Stimulated activated naive CD8-positive, alpha-beta T cell treated with anti-CD3 and anti-CD28 coated beads, Interleukin-15, amount 100 ng/mL, for 72 hours (primary cell): ENCODE data around the gene LCLAT1.

Experiments
- ATAC-seq: fragments of 150-1000 bp; cut with Tn5 transposase; 2 replicates; pipeline ENCODE4 v1.10.0; 2021; ENCODE audit warnings: mild to moderate bottlenecking, moderate library complexity
- DNase-seq, 2 donors: peaks; one replicate each; pipeline ENCODE4 v3.0.0; 2021 to 2022
- H3K27ac Mint-ChIP-seq, 2 donors: one replicate each; pipeline ENCODE4 v1.8.0; 2022; ENCODE audit warnings: mild to moderate bottlenecking in 2 of 2, mixed read lengths in 2 of 2, moderate library complexity in 2 of 2
- H3K27me3 Mint-ChIP-seq: one replicate; pipeline ENCODE4 v1.8.0; 2022; ENCODE audit warnings: mixed read lengths
- H3K4me1 Mint-ChIP-seq: one replicate; pipeline ENCODE4 v1.8.0; 2022; ENCODE audit warnings: mild to moderate bottlenecking, mixed read lengths
- H3K4me3 Mint-ChIP-seq, 2 donors: one replicate each; pipeline ENCODE4 v1.8.0; 2022; ENCODE audit warnings: mild to moderate bottlenecking in 2 of 2, mixed read lengths in 2 of 2, moderate library complexity in 1 of 2
- H3K9me3 Mint-ChIP-seq, 2 donors: one replicate each; pipeline ENCODE4 v1.8.0; 2022; ENCODE audit warnings: mixed read lengths in 2 of 2

The LCLAT1 gene

DNA sequence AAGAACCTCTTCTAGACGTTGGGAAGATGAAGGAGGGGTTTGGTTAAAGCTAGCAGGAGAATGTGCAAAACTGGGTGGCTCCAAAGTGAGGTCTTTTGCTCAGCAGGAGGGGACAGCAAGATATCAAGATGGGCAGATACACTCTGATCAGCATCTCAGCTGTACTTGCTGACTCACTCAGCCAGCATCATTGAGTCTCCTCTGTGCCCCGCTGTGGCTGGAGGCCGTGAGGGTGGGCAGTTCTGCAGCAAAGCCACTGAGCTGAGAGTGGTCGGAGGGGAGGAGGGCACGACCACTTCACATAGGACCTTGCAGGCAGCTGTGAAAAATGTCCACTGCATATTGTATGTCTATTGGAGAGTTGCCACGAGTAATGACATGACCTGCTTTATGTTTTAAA lies 208.2 kb downstream of the LCLAT1 start:
- Mint-ChIP-seq H3K4me1 (no peaks in the 10 kb centered on the region), H3K27ac (peak overlapping the region in 1 of 2 donors; percentile 5), H3K27me3 (no peaks in the 10 kb centered on the region), H3K4me3 (no peak overlapping the region), H3K9me3 (no peaks in the 10 kb centered on the region)
- no peak for DNase-seq
- ATAC-seq: no peak

DNA sequence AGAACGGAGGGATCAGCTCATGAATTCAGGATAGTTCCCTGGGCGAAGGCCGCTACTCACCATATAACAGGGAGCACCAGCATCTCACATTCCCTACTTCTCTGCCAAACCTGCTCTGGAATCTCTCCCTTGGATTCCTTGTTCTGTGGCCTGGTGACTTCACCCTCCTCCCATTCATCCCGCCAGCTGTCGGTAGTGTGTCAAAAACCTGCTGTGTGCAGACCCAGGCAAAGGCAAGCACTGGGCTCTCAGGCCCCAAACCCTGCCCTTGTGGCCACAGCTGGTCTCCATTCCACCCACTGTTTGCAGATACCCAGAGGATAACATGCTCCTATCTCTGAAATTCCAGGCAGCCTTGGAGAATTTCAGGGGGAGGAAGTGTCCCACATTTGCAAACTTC lies 208.6 kb downstream of the LCLAT1 start:
- Mint-ChIP-seq H3K9me3 (no peaks in the 10 kb centered on the region), H3K4me3 (no peak overlapping the region), H3K27ac (no peak overlapping the region), H3K4me1 (no peaks in the 10 kb centered on the region), H3K27me3 (no peaks in the 10 kb centered on the region)
- ATAC-seq: no peak
- DNase-seq: no peak

- DNase-seq (no peak), ATAC-seq (no peak)
- H3K4me3 Mint-ChIP-seq: no peak overlapping the region
- no peaks in the 10 kb centered on the region for H3K9me3 Mint-ChIP-seq
- no peaks in the 10 kb centered on the region for H3K4me1 Mint-ChIP-seq
- H3K27me3 Mint-ChIP-seq: no peaks in the 10 kb centered on the region
- H3K27ac Mint-ChIP-seq: no peak overlapping the region
Observed at GRCh38 chr2:30656079-30656478, 209.0 kb downstream of the LCLAT1 start.

- no peak overlapping the region for H3K4me3 Mint-ChIP-seq
- H3K27me3 Mint-ChIP-seq: no peaks in the 10 kb centered on the region
- no peaks in the 10 kb centered on the region for H3K9me3 Mint-ChIP-seq
- H3K27ac Mint-ChIP-seq: no peak overlapping the region
- ATAC-seq (no peak), DNase-seq (no peak)
- H3K4me1 Mint-ChIP-seq: no peaks in the 10 kb centered on the region
Observed at GRCh38 chr2:30661173-30662107, 214.4 kb downstream of the LCLAT1 start.

DNA sequence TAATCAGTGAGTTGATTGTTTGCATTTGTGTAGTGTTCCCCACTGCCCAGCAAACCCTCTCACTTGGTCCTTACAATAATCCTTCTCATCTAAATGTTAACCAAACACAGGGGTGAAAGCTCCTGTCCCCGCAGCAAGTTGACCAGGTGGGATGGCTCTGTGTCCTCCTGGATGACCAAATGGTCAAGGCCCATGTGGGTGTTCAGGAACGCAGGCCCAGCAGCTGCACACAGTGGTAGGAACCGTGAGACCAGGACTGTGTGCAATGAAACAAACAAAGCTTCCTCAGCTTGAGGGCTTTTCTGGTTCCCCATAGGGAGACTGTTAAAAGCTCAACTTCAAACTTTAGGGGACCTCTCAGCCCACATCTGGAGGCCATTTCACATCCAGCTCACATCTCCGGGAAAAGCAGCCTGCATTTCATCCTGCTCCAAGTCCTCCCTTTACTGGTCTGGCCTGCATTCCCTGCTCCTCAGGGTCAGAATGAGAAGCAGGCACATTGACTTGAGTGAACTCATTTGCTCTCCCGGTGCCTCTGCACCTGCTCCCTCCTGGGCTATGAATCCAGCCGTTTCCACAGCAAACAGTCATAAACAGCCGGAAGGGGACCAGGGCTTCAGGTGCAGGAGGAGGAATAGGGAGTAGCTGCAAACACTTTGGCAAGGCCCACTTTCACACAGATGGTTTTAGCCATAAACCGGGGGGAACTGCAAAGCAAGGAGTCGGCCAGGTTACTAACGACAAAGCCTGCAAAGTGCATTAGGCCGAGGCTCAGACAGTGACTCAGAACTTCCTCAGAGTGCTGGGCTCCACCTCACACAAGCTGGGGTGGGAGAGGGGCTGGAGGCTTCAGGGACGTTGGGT lies 215.5 kb downstream of the LCLAT1 start:
- H3K27me3 Mint-ChIP-seq: no peaks in the 10 kb centered on the region
- no peaks in the 10 kb centered on the region for H3K4me1 Mint-ChIP-seq
- H3K27ac Mint-ChIP-seq: no peak overlapping the region
- no peak for DNase-seq
- peaks cover 0 to 2% of the 10 kb centered on the region in 2 donors for H3K9me3 Mint-ChIP-seq
- H3K4me3 Mint-ChIP-seq: no peak overlapping the region
- no peak for ATAC-seq

GRCh38 chr2:30663321-30663720 lies 216.3 kb downstream of the LCLAT1 start:
- Mint-ChIP-seq H3K27me3 (no peaks in the 10 kb centered on the region), H3K4me3 (no peak overlapping the region), H3K9me3 (peaks cover 0 to 10% of the 10 kb centered on the region in 2 donors), H3K27ac (no peak overlapping the region), H3K4me1 (no peaks in the 10 kb centered on the region)
- DNase-seq (no peak), ATAC-seq (no peak)

- DNase-seq (no peak), ATAC-seq (no peak)
- Mint-ChIP-seq H3K4me3 (no peak overlapping the region), H3K9me3 (peaks cover 0 to 15% of the 10 kb centered on the region in 2 donors), H3K4me1 (no peaks in the 10 kb centered on the region), H3K27ac (no peak overlapping the region), H3K27me3 (no peaks in the 10 kb centered on the region)
Observed at GRCh38 chr2:30663806-30664205, 216.8 kb downstream of the LCLAT1 start.

GRCh38 chr2:30664761-30665358 lies 217.8 kb downstream of the LCLAT1 start:
- H3K27me3 Mint-ChIP-seq: no peaks in the 10 kb centered on the region
- ATAC-seq (peak; percentile 50), DNase-seq (no peak)
- no peak overlapping the region for H3K27ac Mint-ChIP-seq
- H3K4me1 Mint-ChIP-seq: no peaks in the 10 kb centered on the region
- no peak overlapping the region for H3K4me3 Mint-ChIP-seq
- H3K9me3 Mint-ChIP-seq: peaks cover 7 to 24% of the 10 kb centered on the region in 2 donors

GRCh38 chr2:30665761-30666265 lies 218.8 kb downstream of the LCLAT1 start:
- Mint-ChIP-seq H3K27ac (no peak overlapping the region), H3K27me3 (no peaks in the 10 kb centered on the region), H3K4me1 (no peaks in the 10 kb centered on the region), H3K4me3 (no peak overlapping the region), H3K9me3 (peaks cover 13 to 34% of the 10 kb centered on the region in 2 donors)
- no peak for ATAC-seq
- no peak for DNase-seq

- H3K27ac Mint-ChIP-seq: peak overlapping the region in 1 of 2 donors; percentile 14
- DNase-seq: no peak
Observed at GRCh38 chr2:30666266-30666874, 219.3 kb downstream of the LCLAT1 start.

DNA sequence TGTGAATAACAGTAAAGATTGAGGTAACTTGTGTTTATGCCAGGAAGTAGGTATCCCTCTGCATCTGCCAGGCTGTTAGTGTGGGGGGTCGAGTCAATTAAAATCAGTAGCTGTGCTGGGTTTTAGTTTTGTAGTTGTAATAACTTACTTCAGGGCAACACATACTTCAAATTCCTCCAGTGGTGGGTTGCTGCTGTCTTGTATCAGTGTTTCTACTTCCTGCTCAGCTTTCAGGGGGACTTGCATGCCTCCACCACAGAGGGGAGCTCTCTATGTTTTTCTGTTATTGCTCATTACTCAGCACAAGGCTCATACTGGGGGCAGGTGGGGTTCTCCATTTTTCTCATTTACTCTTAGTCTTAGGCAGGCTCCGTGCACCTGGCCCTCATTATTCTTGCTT lies 223.4 kb downstream of the LCLAT1 start:
- H3K4me3 Mint-ChIP-seq: no peak overlapping the region
- H3K27me3 Mint-ChIP-seq: no peaks in the 10 kb centered on the region
- H3K27ac Mint-ChIP-seq: no peak overlapping the region
- H3K9me3 Mint-ChIP-seq: peaks cover 13 to 36% of the 10 kb centered on the region in 2 donors
- no peaks in the 10 kb centered on the region for H3K4me1 Mint-ChIP-seq
- DNase-seq (no peak), ATAC-seq (no peak)

More at GRCh38 chr2:30666266-30666874, 219.3 kb downstream of the LCLAT1 start:
- Mint-ChIP-seq H3K4me1 (no peaks in the 10 kb centered on the region), H3K27me3 (no peaks in the 10 kb centered on the region), H3K4me3 (no peak overlapping the region), H3K9me3 (peaks cover 13 to 36% of the 10 kb centered on the region in 2 donors)
- no peak for ATAC-seq

DNA sequence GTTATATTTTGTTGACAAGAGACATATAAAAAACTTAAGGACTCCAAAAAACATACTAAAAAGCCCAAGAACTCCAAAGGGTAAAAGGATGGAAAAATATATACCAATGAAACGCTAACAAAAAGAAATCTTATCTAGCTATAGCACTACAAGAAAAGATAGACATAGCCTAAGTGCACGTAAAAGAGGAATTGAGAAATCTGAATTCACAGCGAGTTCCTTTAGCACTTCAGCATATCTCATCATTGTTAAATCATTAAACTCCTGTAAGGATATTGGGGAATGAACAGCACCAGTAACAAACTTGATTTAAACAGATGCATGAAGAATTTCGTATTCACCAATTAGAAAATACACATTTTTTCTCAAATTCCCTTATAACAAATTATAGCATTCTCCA lies 226.1 kb downstream of the LCLAT1 start:
- Mint-ChIP-seq H3K4me1 (no peaks in the 10 kb centered on the region), H3K27me3 (no peaks in the 10 kb centered on the region), H3K27ac (no peak overlapping the region), H3K9me3 (peaks cover 13 to 28% of the 10 kb centered on the region in 2 donors), H3K4me3 (no peak overlapping the region)
- ATAC-seq: no peak
- no peak for DNase-seq

DNA sequence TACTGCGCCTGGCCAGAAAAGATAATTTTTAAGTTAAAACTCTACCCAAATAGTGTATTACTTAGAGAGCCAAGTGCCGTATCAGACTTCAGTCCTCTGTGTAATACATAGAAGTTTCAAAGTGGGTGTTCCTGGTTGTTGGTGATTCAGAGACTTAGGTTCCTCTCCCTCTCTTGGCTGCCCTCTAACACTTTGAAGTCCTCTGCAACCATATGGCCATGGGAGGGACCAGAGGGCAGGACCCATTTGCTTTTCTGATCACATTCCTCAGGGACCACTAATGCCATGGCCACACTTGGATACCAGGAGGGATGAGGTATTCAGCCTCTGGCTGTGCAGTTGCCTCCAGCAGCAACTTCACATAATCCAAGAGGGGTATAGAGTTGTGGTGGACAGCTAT lies 228.7 kb downstream of the LCLAT1 start:
- Mint-ChIP-seq H3K27me3 (no peaks in the 10 kb centered on the region), H3K9me3 (peaks cover 0 to 2% of the 10 kb centered on the region in 2 donors), H3K4me3 (no peak overlapping the region), H3K27ac (no peak overlapping the region), H3K4me1 (no peaks in the 10 kb centered on the region)
- ATAC-seq (no peak), DNase-seq (no peak)

DNA sequence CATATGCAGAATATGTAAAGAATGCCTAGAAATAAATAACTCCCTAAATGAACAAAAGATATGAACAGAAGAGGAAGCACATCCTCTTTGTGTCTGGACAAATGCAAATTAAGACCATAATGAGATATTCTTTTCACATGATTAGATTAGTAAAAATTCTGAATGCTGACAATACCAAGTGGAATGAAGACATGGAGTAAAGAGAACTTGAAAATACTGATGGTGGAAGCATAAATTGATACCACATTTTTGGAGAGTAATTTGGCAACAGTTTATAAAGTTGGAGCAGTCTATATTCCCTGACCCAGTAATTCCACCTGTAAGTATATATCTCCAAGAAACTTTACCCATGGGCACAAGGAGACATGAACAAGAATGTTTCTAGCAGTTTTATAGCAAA lies 230.2 kb downstream of the LCLAT1 start:
- Mint-ChIP-seq H3K4me3 (no peak overlapping the region), H3K4me1 (no peaks in the 10 kb centered on the region), H3K27me3 (no peaks in the 10 kb centered on the region), H3K9me3 (no peaks in the 10 kb centered on the region), H3K27ac (no peak overlapping the region)
- ATAC-seq (no peak), DNase-seq (no peak)

DNA sequence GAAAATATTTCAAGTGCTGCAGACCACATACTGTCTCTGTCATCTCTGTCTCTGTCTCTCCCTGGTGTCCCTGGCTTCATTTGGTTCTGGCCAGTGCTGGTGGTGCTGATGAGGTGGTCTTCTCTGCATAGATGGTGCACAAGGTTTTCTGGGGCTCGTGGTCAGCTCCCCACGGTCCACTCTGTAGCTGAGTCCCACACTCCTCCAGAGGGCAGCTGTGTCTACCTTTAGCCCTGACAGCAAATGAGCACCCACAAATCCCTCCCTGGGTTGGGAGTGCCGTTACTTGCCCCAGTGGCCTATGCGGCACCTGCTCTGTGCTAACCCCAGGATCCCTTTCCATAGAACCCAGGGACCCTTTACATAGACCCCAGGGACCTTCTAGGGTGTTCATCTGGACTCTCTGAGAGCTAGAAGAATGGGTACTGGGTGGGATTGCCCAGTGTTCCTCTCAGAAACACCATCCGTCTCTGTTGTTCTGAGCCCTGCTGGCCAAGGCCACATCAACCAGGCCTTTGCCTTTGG lies 230.9 kb downstream of the LCLAT1 start:
- H3K4me1 Mint-ChIP-seq: no peaks in the 10 kb centered on the region
- no peak overlapping the region for H3K27ac Mint-ChIP-seq
- H3K27me3 Mint-ChIP-seq: no peaks in the 10 kb centered on the region
- no peak overlapping the region for H3K4me3 Mint-ChIP-seq
- no peak for ATAC-seq
- DNase-seq: no peak
- H3K9me3 Mint-ChIP-seq: no peaks in the 10 kb centered on the region
